HG02981 (cell line): ENCODE measurements around the gene GPR146.
"Not testable (repeated sequence)": the region's sequence is repeated elsewhere in the genome, so short reads cannot be mapped to it uniquely, and the experiment has no call there.

Experiments used
- ATAC-seq: cut with Tn5 transposase; IDR thresholded peaks from one replicate; pipeline ENCODE4 v1.9.1; 2021; ENCODE audit warnings: mild to moderate bottlenecking, moderate library complexity; ENCODE audit not compliant: unreplicated experiment

Gene GPR146

DNA sequence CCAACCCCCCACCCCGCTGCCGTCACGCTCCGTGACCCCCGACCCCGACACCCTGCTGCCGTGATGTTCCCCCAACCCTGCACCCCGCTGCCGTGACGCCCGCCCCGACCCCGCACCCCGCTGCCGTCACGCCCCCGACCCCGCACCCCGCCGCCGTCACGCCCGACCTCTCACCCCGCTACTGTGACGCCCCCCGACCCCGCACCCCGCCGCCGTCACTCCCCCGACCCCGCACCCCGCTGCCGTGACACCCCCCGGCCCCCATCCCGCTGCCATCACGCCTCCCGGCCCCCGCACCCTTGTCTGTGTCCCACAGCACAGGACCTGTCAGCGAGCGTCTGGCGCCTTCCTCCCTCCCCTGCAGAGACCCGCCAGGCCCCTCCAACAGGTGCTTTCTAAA lies 29.7 kb downstream of the GPR146 start:
- ATAC-seq, result not testable (repeated sequence)

DNA sequence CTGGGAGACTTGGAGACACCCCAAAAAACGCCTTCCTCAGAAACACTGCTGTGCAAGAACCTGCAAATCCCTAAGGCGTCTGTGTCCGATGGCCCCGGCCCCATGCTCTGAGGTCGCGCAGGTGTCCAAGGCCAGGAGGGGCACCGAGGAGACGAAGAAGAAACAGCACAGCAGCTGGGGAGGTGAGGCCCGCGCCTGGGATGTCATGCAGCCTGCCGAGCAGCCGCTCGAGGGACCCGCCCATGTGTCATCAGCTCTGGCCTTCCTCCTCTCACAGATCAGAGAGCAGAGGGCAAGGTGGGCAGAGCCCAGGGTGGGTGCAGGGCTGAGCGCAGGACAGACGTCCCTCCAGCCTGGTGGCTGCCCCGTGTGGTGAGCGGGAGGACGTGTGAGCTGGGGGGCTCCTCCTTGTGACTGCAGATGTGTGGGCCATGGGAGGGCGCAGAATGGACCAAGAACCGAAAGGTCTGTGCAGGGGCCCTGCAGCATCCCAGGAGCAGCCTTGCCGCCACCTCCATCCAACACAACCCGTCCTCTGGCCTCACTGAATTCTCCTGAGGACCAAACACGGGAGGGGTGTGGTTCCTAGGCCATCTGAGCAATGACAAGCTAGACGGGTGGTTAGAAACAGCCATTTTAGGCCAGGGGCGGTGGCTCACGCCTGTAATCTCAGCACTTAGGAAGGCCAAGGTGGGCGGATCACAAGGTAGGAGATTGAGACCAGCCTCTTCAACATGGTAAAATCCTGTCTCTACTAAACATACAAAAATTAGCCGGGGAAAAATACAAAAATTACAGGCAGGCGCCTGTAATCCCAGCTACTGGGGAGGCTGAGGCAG lies 30.5 kb downstream of the GPR146 start:
- no peak for ATAC-seq

GRCh38 chr7:1076184-1077072 lies 32.1 kb downstream of the GPR146 start:
- no peak for ATAC-seq

DNA sequence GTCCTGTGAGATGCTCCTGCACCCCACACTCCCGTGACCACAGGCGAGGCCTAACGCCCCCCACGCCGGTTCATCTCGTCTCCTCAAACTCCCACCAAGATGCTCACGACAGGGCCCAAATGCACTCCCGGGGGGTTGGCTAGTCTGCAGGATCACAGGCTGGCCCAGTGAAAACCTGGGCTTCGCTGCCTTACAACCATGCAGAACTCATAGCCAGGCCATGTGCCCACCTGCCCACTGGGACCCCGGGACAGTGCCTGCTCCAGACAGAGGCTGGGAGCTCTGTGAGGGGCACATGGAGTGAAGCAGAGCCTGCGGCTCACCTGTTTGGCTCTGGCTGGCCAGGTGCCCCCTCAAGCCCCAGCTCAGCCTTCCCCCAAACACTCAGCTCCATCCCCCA lies 34.2 kb downstream of the GPR146 start:
- ATAC-seq, result no peak

GRCh38 chr7:1078985-1079384 lies 34.6 kb downstream of the GPR146 start:
- no peak for ATAC-seq

DNA sequence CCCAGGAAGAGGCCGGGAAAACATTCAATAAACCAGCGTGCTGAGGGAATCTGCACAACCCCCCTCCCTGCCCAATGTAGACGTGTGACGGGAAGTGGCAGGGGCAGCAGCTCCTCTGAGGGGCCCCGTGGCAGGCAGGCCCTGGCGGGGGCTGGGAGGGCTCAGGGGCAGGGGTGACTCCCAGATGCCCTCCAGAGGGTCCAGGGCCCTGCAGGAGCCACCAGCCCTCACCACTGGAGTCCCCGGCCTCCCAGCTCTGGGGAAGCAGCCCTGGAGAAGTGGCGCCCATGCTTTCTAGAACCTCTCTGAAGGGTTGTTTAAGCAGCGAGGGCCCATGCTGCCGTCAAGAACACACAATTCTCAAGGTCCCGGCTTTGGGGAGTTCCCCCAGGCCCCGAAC lies 35.2 kb downstream of the GPR146 start:
- no peak for ATAC-seq

- no peak for ATAC-seq
These were observed 36.0 kb downstream of the GPR146 start for GRCh38 chr7:1080252-1080920.

DNA sequence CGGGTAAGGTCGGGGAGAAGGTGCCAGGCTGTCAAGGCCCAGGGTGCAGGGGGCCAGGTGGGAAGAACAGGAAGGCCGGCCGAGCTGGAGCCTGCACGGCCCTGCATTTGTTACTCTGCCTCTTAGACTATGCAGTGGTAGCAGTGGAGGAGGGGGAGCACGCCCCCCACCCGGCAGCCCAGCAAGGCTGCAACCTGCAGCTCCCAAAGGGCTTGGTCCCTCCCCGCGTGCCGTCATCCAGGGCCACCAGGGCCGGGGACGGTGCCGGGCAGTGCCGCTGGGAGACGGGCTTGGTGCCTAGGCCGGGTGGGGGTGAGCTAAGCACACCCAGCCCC lies 36.5 kb downstream of the GPR146 start:
- ATAC-seq, result no peak

GRCh38 chr7:1081336-1081735 lies 37.0 kb downstream of the GPR146 start:
- no peak for ATAC-seq

DNA sequence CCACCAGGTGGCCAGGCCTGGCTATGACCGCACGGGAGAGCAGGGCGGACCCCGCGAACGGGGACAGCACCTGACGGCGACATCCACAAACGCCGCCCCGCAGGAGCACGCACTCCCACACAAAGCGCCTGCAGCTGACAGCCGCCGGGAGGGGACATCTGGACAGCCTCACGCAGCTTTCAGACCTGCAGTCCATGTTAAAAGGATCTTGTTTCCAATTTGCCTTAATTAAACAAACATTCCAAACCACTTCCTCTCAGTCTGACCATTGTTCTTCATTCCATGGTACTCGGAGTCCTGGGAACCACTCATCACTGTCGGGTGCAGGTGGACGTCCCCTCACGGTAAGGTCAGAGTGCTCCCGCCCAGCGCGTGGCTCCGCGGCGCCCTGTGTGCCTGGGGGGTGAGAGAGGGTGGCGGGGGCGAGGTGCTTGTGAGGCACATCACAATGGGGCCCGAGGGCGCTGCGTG lies 37.6 kb downstream of the GPR146 start:
- ATAC-seq, result no peak

DNA sequence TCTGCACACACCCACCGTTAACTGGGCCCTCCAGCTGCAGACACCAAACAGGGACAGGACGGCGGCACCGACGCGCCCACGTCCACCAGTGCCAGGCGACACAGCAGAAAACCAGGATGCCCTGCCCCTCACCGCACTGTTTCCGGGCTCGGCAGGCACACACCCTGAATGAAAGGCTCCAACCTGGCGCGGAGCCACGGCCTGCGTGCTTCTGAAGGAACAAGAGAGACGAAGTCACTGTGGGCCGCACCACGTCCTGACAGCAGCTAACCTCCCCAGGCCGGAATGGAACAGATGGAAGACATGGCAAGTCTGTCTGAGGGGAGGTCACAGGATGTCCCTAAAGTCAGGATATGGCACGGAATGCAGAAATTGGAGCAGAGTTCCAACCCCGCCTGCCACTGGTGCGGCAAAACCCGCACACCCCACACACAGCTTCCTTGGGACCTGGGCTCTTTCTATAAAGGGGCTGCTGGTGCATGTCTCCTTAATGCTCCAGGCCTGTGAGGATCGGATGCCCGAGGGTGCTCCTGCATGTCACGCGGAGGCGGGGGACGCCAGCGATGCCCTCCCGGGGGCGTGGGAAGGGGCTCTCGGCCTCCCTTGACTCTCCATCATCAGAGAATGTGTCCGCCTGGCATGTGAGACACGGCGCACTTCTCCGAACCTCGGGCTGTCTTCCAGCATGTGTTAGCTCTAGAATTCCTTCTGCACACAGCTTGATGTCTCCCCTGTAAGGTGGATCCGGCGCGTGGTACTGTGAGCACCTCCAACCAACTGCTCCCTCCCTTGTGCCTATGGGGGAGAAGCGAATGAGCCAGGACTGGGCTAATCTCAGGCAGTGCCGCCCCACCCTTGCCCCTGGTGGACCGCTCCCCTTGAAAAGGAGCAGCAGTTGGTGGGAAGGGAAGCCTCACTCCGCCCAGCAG lies 39.6 kb downstream of the GPR146 start:
- ATAC-seq, result no peak

GRCh38 chr7:1085266-1085665 lies 40.9 kb downstream of the GPR146 start:
- no peak for ATAC-seq

GRCh38 chr7:1085910-1086421 lies 41.6 kb downstream of the GPR146 start:
- no peak for ATAC-seq

- ATAC-seq, result peak; percentile 76
These were observed 42.5 kb downstream of the GPR146 start for GRCh38 chr7:1086588-1087464.

- no peak for ATAC-seq
These were observed 43.1 kb downstream of the GPR146 start for GRCh38 chr7:1087465-1087814.

DNA sequence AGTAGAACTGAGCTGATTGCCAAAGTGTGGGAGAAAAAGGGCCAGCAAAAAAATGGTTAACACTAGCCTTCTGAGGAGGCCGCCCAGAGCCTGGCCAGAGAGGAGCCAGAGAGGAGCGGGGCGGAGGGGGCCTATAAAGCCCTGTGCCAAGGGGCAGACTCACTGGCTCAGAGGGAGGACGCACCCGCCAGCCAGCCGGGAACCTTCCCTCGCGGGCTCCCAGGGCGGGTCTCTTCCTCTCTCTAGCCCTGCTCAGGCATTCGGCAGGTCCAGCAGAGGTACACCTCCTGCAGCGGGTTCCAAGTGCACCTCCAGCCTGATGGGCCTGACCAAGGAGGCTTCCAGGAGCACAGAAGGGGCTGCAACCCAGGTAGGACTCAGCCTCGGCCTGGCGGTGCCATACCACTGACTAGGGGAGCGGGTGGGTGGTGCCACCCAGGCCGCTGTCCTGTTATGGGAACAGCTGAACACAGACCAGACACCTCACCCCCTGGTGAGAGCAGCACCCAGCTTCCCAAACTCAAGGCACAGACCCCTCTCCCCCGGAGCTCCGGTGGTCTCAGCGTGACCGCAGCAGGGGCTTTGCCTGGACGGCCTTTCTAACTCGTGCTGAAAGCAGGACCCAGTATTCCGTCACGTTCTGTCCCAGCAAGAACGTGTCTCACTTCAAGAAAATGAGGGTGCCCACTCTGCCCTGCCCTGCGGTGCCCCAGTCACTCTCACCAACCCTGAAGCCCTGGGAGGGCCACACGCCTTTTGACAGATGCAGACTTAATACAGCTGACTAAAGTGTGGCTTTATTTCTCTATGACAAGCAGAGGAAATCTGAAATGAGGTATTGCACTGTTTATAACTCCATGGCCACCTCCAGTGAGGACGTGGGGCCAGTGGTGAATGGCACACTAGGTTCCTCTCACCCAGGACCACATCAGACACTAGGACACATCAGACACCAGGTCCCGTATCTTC lies 43.9 kb downstream of the GPR146 start, which contains the start of gene GPER1:
TSS of gene GPER1 (plus strand) at position 162 of the 969 bp plus-strand sequence. CDS start 3,616 bp downstream, outside the sequence.
- ATAC-seq, result no peak

- ATAC-seq, result no peak
These were observed 45.9 kb downstream of the GPR146 start for GRCh38 chr7:1090236-1090635.
